CD4-positive, alpha-beta T cell treated with Interleukin-4 for 1 hour (primary cell): ENCODE data around the gene OR52K2.
"Not testable (repeated sequence)": the region's sequence is repeated elsewhere in the genome, so short reads cannot be mapped to it uniquely, and the experiment has no call there.

Experiments used
- DNase-seq, 2 donors: peaks; one replicate each; pipeline ENCODE4 v3.0.0-alpha.2; 2020 to 2022

OR52K2 gene

DNA sequence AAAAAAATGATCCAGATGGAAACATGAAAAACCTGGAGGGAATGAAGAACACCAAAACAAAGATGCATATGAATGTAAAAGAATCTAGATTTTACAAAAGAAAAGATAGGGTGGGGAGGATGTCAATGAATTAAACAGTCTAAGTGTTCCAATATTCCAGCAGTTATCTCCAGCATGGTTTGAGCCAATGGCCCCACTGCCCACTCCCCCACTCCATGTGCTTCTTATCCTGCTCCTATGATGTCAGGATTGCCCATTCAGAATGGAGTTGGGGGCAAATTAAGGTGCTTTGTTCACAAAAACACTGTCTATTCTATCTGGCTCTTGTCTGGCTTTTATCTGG is 32.1 kb downstream of the OR52K2 start:
- no peak for DNase-seq

DNA sequence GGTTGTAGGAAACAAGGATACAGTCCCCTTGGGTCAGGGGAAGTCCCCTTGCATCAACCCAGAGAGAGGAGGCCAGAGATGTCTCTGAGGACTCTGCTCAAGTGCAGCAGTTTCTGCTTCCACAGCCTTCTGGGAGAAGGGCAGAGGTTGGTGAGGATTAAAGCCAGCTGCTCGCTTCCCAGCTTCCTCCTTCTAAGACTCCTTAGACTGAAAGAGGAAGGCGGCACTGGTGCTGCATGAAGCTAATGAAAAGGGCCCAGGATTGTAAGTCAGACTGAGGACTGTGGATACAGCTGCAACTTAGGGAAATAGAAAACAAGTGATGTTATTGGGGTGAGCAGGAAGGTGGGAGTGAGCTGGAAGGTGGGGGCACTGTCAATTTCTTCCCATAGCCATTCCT is 33.4 kb downstream of the OR52K2 start, which contains the start of gene OR52K1:
OR52K1 (plus strand) TSS at position 202 of the 400 bp plus-strand sequence. CDS start 6,255 bp downstream, outside the sequence.
- peak in 1 of 2 donors; percentile 15 for DNase-seq

DNA sequence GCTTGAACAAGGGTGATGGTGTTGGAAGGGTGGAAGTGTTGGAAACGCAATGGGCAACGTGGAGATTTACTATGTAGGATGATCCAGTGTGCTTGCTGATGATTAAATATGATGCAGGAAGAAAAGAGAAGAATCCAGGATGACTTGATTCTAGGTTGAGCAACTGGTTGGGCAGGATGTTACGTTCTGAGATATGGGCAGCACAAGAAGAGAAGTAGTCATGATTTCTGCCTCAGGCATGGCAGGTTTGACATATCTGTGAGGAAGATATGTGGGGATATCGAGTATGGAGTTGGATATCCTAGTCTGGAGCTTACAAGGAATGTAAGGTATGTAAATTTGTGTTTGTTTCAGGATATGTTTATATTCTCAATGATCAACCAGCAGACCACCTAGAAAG is 35.2 kb downstream of the OR52K2 start:
- no peak for DNase-seq

DNA sequence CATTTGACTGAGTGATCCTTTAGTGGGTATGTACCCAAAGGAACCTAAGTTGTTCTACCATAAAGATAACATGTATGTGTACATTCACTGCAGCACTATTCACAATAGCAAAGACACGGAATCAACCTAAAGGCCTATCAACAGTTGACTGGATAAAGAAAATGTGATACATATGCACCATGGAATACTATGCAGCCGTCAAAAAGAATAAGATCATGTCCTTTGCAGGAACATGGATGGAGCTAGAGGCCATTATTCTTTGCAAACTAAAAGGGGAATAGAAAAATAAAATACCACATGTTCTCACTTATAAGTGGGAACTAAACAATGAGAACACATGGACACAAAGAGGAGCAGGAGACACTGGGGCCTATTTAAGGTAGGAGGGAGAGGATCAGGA is 42.3 kb downstream of the OR52K2 start:
- DNase-seq: not testable (repeated sequence)

- no peak for DNase-seq
Observed at GRCh38 chr11:4491878-4492606, 42.9 kb downstream of the OR52K2 start.

DNA sequence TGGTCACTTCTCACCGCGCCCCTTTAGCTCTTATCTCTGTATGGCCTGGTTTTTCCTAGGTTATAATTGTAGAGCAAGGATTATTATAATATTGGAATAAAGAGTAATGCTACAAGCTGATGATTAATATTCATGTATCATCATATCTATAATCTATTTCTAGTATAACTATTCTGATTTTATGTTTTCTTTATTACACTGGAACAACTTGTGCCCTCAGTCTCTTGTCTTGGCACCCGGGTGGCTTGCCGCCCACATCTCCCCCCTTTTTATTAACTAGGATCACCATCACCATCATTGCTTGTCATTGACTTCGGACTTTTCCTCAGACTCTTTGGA is 44.4 kb downstream of the OR52K2 start:
- no peak for DNase-seq

- no peak for DNase-seq
Observed at GRCh38 chr11:4495487-4495886, 46.4 kb downstream of the OR52K2 start.

GRCh38 chr11:4495986-4496385 is 46.9 kb downstream of the OR52K2 start:
- DNase-seq: no peak

- DNase-seq: no peak
Observed at GRCh38 chr11:4496557-4497248, 47.6 kb downstream of the OR52K2 start.
